CD4-positive, alpha-beta T cell treated with Interleukin-15 for 4 hours (primary cell): ENCODE results near the gene CPEB4.

Experiments
- DNase-seq: peaks from one replicate; pipeline ENCODE4 v3.0.0-alpha.2; 2020; ENCODE audit warnings: low spot score

Gene CPEB4

GRCh38 chr5:173858670-173859407, 29.3 kb upstream of the CPEB4 start:
- no peak for DNase-seq

- no peak for DNase-seq
These were observed 28.6 kb upstream of the CPEB4 start for GRCh38 chr5:173859408-173860159.

- no peak for DNase-seq
These were observed 26.1 kb upstream of the CPEB4 start for GRCh38 chr5:173862047-173862477.

- no peak for DNase-seq
These were observed 24.8 kb upstream of the CPEB4 start for GRCh38 chr5:173863359-173863758.

GRCh38 chr5:173864126-173865050, 23.8 kb upstream of the CPEB4 start:
- no peak for DNase-seq

- no peak for DNase-seq
These were observed 21.8 kb upstream of the CPEB4 start for GRCh38 chr5:173866243-173866857.

GRCh38 chr5:173866858-173867679, 21.1 kb upstream of the CPEB4 start:
- no peak for DNase-seq

GRCh38 chr5:173868096-173868880, 19.9 kb upstream of the CPEB4 start:
- DNase-seq = no peak

- no peak for DNase-seq
These were observed 18.8 kb upstream of the CPEB4 start for GRCh38 chr5:173869316-173869715.

GRCh38 chr5:173872957-173873305, 15.2 kb upstream of the CPEB4 start:
- no peak for DNase-seq

GRCh38 chr5:173873306-173873922, 14.7 kb upstream of the CPEB4 start:
- no peak for DNase-seq

GRCh38 chr5:173875189-173875588, 13.0 kb upstream of the CPEB4 start:
- no peak for DNase-seq

- no peak for DNase-seq
These were observed 9.8 kb upstream of the CPEB4 start for GRCh38 chr5:173878224-173878967.

- DNase-seq = no peak
These were observed 7.7 kb upstream of the CPEB4 start for GRCh38 chr5:173880306-173880985.

- DNase-seq = no peak
These were observed 6.2 kb upstream of the CPEB4 start for GRCh38 chr5:173881811-173882575.

GRCh38 chr5:173882632-173883031, 5.5 kb upstream of the CPEB4 start:
- DNase-seq = no peak

- no peak for DNase-seq
These were observed 4.7 kb upstream of the CPEB4 start for GRCh38 chr5:173883347-173883924.
